Measurements from ENCODE around the gene MUC4. TPM values are rescaled to one million over a fixed set of nuclear protein-coding genes. Genes with fewer than 3 reads are reported as not detected.

Gene MUC4
- total and polyA plus RNA-seq, 8 donors, result 0.73 to 355 (median 37.5) TPM; not detected in 1

DNA sequence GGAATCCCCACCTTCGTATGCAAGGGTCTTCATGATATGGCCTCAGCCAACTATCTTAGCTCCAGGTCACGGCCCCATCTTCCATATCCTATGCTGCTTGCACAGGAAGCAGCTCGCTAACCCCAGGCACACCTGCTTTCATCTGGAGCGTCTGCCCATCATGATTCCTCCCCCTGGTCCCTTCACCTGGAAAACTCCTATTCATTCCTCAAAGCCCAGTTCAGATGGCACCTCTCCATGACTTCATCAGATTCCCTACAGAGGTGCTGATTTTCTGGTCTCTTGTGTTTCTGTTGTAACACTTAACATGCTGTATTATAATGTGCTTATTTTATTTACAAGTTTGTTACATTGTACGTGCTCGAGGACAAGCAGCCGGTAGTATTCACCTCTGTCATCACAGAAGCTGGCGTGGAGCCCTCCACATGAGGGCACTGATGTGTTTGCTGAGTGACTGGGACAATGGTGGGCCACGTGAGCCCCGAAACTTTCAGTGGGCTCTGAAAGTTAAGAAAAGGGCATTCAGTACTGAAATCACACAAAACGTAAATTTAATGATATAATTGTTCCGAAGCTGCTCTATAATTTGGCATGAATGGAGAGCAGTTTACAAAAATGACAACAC is 74.8 kb downstream of the MUC4 start:
- no peaks in the 10 kb centered on the region for H3K4me1 ChIP-seq
- no peaks in the 10 kb centered on the region for H3K9me3 ChIP-seq
- intact Hi-C loops (cut with DNase I; ENCODE audit: low total_unique reads), result no loop called here
- peaks cover 0 to 60% (median 28%) of the 10 kb centered on the region in 4 donors for H3K36me3 ChIP-seq
- peaks cover 0 to 6% (median 0%) of the 10 kb centered on the region in 3 donors for H3K27me3 ChIP-seq
- no peak for DNase-seq
- TF ChIP-seq POLR2AphosphoS5 (IDR thresholded peaks at IDR 0.05) (no peak), CTCF (IDR thresholded peaks at IDR 0.05) (no peak), POLR2A (IDR thresholded peaks at IDR 0.05) (no peak), EP300 (IDR thresholded peaks at IDR 0.05) (no peak)
- no peak overlapping the region for H3K4me3 ChIP-seq
- no peak overlapping the region for H3K27ac ChIP-seq
- WGBS, 5 donors, result 87 to 93% (median 90%) methylated on average over 12 of the region's 12 CpGs

GRCh38 chr3:195735036-195735695 is 76.6 kb downstream of the MUC4 start:
- H3K4me1 ChIP-seq, result no peaks in the 10 kb centered on the region
- H3K9me3 ChIP-seq, result no peaks in the 10 kb centered on the region
- H3K27ac ChIP-seq, result no peak overlapping the region
- no peak for TF ChIP-seq POLR2AphosphoS5 (IDR thresholded peaks at IDR 0.05)
- TF ChIP-seq POLR2A (IDR thresholded peaks at IDR 0.05), result no peak
- TF ChIP-seq EP300 (IDR thresholded peaks at IDR 0.05), result no peak
- TF ChIP-seq CTCF (IDR thresholded peaks at IDR 0.05), result no peak
- intact Hi-C loops (cut with DNase I; ENCODE audit: low total_unique reads), result no loop called here
- H3K36me3 ChIP-seq, result peaks cover 0 to 78% (median 37%) of the 10 kb centered on the region in 4 donors
- DNase-seq, result no peak
- H3K4me3 ChIP-seq, result no peak overlapping the region
- H3K27me3 ChIP-seq, result no peaks in the 10 kb centered on the region
- 77 to 82% (median 79%) methylated on average over 16 of the region's 16 CpGs for WGBS, 5 donors

GRCh38 chr3:195732940-195733339 is 78.8 kb downstream of the MUC4 start:
- DNase-seq, result peak in 1 of 2 donors; percentile 54
- 74 to 78% (median 75%) methylated on average over 12 of the region's 12 CpGs for WGBS, 5 donors
- Histone ChIP-seq H3K4me1 (peaks cover 0 to 2% (median under 1%) of the 10 kb centered on the region in 4 donors), H3K4me3 (no peak overlapping the region), H3K9me3 (no peaks in the 10 kb centered on the region), H3K36me3 (peaks cover 0 to 81% (median 44%) of the 10 kb centered on the region in 4 donors), H3K27ac (no peak overlapping the region), H3K27me3 (no peaks in the 10 kb centered on the region)
- intact Hi-C loops (cut with DNase I; ENCODE audit: low total_unique reads), result no loop called here
- TF ChIP-seq POLR2A (IDR thresholded peaks at IDR 0.05), result no peak
- TF ChIP-seq CTCF (IDR thresholded peaks at IDR 0.05), result no peak
- TF ChIP-seq POLR2AphosphoS5 (IDR thresholded peaks at IDR 0.05), result no peak
- TF ChIP-seq EP300 (IDR thresholded peaks at IDR 0.05), result no peak

- TF ChIP-seq CTCF (IDR thresholded peaks at IDR 0.05) (no peak), POLR2AphosphoS5 (IDR thresholded peaks at IDR 0.05) (no peak), EP300 (IDR thresholded peaks at IDR 0.05) (no peak), POLR2A (IDR thresholded peaks at IDR 0.05) (no peak)
- intact Hi-C loops (cut with DNase I; ENCODE audit: low total_unique reads), result no loop called here
- Histone ChIP-seq H3K4me1 (peaks cover 0 to 15% (median 9%) of the 10 kb centered on the region in 4 donors), H3K27ac (no peak overlapping the region), H3K4me3 (no peak overlapping the region), H3K36me3 (peaks cover 0 to 70% (median 42%) of the 10 kb centered on the region in 4 donors), H3K27me3 (no peaks in the 10 kb centered on the region), H3K9me3 (no peaks in the 10 kb centered on the region)
- WGBS, 5 donors, result 82 to 92% (median 91%) methylated on average over 11 of the region's 11 CpGs
- DNase-seq, result no peak
These were observed 80.3 kb downstream of the MUC4 start for GRCh38 chr3:195731356-195731905.

All from stomach (tissue), 9 donors.